HTR-8/SVneo (cell line): ENCODE data around the gene AKR7A2.
"Not testable (repeated sequence)": the region's sequence is repeated elsewhere in the genome, so short reads cannot be mapped to it uniquely, and the experiment has no call there.

ENCODE experiments used
- DNase-seq: peaks from one replicate; pipeline ENCODE4 v3.0.0; 2011; ENCODE audit warnings: low spot score, mixed read lengths; ENCODE audit not compliant: insufficient read length
- FAIRE-seq: peaks from 2 replicates; lab custom pipeline; 2011; peaks lifted over from hg19 to GRCh38; lab: Jason Lieb, UNC

AKR7A2 gene

GRCh38 chr1:19272064-19272463 lies 39.9 kb downstream of the AKR7A2 start:
- no peak for FAIRE-seq

GRCh38 chr1:19270343-19270730 lies 41.6 kb downstream of the AKR7A2 start:
- FAIRE-seq, DNase-seq: not testable (repeated sequence)

More at GRCh38 chr1:19272064-19272463, 39.9 kb downstream of the AKR7A2 start:
- no peak for DNase-seq

DNA sequence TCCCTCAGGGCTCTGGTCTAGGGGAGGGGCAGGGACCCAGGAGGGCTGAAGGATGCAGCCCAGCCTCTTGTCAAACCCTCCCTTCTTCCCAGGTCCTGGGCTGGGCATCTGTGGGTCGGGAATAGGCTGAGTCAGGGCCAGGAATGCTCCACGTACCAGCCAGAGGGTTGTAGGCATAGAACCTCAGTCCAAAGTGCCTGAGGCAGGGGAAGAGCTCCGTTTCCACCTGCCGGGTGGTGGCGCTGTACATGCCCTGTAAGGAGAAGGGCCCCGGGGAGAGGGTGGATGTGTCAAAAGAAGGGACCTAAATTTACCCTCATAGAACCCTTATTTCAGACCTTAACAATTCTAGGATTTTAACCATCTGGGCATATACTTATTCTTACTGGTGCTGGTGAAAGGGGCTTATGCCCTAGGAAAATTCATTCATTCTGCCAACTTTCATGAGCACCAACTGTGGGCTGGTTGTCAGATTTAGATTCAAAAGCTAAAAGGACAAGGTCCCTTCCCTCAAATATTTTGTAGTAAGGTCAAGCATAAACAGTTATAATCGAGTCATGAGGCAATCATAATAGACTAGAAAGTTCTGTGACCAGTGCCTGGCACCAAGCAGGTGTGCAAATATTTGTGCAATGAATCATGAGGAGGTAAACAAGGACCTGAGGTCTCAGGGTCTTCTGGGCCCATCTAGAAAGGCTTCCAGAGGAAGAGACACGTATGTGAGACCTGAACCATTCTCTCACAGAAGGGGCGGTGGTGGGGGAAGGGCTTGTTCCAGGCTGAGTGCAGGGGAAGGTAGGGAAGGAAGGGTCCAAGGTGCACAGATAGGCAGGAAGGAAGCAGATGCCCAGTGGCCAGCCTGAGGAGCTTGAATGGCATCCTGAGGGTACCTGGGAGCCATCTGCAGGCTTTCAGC lies 42.3 kb downstream of the AKR7A2 start:
- DNase-seq, FAIRE-seq: not testable (repeated sequence)

DNA sequence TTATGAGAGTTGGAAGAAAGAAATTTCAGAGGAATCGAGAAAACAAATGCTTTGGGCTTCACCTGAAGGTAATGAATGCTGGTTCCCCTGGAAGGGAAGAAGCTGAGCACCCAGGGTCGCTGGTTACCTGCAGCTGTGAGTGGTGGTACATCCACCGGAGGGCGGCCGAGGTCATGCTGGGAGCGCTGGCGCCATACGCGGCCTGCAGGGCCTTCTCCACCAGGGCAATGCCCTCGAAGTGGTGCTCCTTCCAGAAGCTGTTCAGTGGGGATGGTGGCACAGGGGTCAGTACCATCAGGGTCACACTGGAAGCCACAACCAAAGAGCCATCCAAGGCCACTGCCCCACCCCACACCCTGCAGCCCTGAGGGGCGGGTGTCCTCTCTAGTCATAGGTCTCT lies 43.5 kb downstream of the AKR7A2 start:
- DNase-seq (no peak), FAIRE-seq (no peak)

DNA sequence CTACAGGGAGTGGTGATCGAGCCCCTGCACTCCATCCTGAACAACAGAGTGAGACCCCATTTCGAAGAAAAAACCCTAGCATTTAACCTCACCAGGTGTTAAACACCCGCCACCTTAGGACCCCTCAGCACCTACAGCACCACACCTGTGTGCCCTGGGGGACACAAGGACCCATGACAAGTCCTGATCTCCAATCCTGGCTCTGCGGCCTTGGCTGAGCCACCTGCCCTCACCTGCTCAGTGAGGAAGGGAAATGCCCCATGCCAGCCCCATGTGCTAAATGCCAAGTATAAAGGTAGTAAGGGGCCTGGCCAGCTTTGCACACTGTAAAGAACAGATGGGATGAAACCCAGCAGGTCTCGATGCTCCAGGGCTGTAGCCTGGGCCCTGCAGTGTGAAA lies 49.2 kb downstream of the AKR7A2 start:
- FAIRE-seq: no peak
- no peak for DNase-seq

DNA sequence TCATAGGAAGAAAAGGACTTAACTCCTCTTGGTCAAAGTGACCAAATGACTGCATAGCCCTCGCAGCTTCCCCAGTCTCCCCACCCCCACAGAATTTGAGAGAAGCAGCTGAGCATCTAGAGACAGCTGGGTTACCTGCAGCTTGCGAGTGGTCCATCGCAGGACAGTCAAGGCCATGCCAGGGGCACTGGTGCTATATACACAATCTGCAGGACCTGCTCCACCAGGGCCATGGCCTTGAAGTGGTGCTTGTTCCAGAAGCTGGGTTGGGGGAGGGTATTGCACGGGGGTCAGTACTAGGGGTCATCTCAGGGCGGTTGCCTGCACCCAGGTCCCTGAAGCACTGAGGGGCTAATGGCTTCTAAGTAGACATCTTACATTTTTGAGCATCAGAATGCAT lies 49.9 kb downstream of the AKR7A2 start:
- no peak for DNase-seq
- FAIRE-seq: no peak

- DNase-seq: no peak
Observed at GRCh38 chr1:19260211-19261138, 51.5 kb downstream of the AKR7A2 start.

DNA sequence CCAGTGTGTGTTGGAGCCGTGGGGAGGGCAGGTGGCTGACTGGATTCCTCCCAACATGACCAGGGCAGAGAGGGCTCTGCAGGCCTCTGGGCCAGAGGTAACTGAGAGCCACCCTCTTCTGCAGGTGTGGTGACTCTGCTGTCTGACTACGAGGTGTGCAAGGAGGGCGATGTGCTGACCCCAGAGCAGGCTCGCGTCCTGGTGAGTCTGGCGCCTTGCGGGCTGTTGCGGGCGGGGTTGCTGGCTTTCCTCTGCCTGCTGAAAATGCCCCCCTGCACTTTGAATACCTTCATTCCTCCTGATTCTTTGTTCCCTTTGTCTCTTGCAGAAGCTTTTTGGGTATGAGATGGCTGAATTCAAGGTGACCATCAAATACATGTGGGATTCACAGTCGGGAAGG lies 53.6 kb downstream of the AKR7A2 start:
- DNase-seq: no peak
- no peak for FAIRE-seq

More at GRCh38 chr1:19260211-19261138, 51.5 kb downstream of the AKR7A2 start:
- FAIRE-seq: no peak

DNA sequence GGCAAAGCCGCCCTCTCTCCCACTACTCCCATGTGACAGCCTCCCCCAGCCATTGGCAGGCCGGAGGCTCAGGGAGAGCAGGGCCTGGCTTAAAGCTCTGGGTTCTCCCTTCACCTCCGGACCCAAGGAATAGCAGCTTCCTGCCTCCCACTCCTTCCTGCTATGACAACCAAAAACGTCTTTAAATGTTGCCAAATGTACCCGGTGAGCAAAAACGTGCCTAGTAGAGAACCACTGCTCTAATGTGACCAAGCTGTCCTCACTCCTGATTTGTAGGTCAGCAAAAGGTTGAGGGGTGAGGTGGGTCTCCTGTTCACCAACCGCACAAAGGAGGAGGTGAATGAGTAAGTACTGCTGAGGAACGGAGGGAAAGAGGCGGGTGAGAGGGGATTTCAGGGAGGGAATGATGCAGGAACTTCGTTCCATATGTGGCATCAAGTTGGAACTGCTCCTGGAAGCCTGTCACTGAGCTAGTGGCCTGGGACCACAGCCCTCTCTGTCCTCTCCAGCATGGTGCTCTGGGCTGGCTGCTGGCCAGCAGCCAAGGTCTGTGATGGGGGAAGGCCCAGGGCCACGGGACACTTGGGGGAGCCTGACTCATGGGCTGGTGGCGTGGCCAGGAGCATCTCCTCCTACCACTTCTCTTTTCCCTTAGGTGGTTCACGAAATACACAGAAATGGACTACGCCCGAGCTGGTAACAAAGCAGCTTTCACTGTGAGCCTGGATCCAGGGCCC lies 54.6 kb downstream of the AKR7A2 start:
- DNase-seq (no peak), FAIRE-seq (no peak)

DNA sequence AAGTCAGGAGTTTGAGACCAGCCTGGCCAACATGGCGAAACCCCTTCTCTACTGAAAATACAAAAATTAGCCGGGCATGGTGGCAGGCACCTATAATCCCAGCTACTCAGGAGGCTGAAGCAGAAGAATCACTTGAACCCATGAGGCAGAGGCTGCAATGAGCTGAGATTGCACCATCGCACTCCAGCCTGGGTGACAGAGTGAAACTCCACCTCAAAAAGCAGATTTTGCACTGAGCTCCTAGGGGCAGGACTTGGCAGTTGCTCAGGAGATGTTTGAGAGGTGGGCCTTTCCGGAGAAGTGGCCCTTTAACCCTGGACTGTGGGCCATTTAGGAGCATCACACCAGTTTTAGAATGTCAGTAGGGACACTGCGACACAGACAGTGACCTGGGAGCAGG lies 55.6 kb downstream of the AKR7A2 start:
- not testable (repeated sequence) for DNase-seq, FAIRE-seq

DNA sequence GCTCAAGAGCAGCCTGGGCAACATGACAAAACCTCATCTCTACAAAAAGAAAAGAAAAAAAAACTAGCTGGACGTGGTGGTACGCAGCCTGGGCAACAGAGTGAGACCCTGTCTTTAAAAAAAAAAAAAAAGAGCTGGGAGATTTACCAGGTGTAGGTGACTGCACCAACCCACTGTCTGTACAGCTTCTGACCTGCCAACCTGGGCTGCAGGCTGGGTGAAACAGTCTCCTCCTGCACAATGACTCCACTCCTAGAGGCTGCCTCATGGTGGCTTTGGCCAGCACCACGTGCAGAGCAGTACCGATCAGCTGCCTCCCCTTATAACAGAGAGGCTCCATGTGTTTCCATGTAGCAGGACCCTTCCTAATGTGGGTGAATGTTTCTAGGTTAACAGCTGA lies 56.7 kb downstream of the AKR7A2 start:
- FAIRE-seq: no peak
- no peak for DNase-seq

- FAIRE-seq (no peak), DNase-seq (no peak)
Observed at GRCh38 chr1:19254416-19254815, 57.5 kb downstream of the AKR7A2 start.
